AG08396 (cell line): Measurements from ENCODE around the gene COPZ2.
A peak's percentile ranks its signal among the peaks of the same experiment; 100 is the strongest.
"Not testable (repeated sequence)": the region's sequence is repeated elsewhere in the genome, so short reads cannot be mapped to it uniquely, and the experiment has no call there.

Experiments used
- DNase-seq: peaks from one replicate; pipeline ENCODE4 v3.0.0; 2012; ENCODE audit warnings: low spot score, mixed read lengths

The COPZ2 gene

GRCh38 chr17:48030531-48030930 lies 7.1 kb downstream of the COPZ2 start:
- DNase-seq: no peak

DNA sequence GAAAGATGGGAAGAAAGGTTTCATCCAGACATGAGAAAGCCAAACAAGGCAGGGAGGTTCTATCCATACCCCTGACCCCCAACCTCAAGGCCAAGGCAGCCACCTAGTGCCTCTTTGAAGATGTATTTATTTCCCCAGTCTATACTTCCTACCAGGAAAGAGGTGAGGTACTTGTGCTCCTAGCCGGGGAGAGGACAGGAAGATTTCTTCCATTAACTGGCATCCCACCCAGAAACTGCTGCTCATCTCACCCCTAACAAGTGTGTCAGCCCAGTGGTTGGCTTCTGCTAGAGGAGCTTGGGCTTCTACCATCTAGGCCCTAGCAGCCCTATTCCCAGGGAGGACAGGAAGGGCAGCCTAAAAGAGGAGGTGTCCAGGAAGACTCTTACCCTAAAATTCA lies 8.9 kb downstream of the COPZ2 start:
- DNase-seq: no peak

DNA sequence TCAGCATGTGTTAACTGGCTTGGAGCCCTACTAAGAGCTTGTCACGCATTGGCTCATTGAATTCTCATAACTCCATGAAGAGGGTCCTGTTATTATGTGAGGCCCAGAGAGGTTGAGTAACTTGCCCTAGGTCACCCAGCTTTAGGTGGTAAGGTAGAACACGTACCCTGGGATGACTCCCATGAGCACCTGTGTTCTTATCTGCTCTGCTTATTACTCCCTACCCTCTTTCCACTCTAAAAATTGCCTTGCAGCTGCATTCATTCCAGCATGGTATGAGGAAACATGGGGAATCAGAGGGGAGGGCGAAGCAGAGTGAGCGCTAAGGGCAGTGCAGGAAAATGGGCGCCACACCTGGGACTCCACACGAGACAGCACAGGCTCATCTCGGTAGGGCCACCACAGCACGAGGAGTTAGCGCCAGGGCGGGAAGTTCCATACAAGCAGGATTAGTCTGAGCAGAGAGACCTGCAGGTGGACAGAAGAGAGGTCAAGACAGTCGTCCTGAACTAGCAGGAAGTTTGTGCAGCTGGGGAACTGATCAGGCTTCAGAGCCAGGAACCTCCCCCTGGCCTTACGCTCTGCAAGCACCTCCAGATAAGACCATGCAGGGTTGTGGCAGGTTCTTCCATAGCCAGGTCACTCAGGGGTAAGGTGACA lies 10.1 kb downstream of the COPZ2 start:
- DNase-seq: no peak

- DNase-seq: peak; percentile 90
Observed at GRCh38 chr17:48026502-48027321, 10.9 kb downstream of the COPZ2 start.

DNA sequence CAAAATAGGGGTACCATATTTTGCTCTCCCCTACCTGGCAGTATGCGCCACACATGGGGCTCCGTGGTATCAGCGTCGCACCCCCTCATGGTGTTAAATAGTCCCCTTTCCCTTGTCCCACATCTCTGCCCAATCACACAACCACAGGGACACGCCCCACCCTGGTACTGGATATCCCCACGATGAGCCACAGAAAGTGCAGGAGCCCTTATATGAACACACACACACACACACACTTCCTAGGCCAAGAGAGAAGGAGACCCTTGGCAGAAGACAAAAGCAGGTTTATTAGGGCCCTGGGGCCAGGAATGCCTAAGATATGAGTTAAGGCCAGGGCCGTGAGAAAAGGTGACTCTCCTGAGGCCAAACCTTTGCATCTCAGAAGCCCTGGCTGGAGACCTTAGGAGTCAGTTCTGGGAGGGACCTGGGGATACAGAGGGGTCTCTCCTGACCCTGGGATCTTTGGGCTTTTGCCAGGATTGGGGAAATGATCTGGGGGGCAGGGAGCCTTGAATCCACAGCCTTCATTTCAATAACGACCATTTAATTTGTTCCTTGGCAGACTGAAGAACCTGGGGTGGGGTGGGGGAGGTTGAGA lies 11.6 kb downstream of the COPZ2 start:
- DNase-seq: no peak

- peak; percentile 95 for DNase-seq
Observed at GRCh38 chr17:48025040-48025903, 12.3 kb downstream of the COPZ2 start.

DNA sequence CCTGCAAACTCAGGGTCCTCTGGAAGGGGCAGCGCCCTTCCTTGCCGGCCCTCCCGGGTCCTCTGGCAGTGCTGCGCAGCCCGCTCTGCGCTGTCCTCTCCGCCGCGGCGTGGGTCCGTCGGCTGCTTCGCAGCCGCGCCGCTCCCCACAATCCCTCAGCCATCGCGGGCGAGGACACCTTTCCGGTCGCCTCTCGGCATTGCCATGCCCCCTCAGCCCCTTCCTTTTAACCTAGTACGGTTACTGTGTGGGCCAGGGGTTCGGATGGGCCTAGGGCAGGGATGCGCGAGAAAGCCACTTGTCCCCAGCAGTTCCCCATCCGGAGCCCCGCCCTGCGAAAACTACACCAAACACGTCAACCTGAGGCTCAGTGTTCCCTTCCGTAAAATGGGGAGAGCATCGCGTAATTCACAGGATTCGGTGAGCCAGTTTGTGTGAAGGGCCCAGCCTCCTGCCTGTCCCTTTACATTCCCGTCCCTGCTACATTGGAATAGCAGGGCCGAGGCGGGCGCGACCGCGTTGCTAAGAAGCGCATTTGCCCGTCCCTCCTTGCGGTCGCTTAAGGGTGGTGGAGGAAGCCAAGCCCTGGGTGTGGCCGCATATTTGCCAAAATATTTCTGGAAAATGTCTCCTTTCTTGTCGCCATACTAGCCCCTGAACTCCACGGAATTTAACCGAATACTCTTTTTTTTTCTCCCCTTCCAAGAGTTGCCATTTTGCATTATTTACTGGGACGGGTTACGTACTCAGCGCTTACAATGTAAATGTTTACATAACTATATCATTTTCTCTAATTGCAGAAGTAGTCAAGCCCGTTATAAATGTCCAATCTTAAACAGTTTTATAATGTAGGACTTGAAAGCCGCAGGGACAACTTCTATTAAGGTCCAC lies 13.2 kb downstream of the COPZ2 start:
- no peak for DNase-seq

DNA sequence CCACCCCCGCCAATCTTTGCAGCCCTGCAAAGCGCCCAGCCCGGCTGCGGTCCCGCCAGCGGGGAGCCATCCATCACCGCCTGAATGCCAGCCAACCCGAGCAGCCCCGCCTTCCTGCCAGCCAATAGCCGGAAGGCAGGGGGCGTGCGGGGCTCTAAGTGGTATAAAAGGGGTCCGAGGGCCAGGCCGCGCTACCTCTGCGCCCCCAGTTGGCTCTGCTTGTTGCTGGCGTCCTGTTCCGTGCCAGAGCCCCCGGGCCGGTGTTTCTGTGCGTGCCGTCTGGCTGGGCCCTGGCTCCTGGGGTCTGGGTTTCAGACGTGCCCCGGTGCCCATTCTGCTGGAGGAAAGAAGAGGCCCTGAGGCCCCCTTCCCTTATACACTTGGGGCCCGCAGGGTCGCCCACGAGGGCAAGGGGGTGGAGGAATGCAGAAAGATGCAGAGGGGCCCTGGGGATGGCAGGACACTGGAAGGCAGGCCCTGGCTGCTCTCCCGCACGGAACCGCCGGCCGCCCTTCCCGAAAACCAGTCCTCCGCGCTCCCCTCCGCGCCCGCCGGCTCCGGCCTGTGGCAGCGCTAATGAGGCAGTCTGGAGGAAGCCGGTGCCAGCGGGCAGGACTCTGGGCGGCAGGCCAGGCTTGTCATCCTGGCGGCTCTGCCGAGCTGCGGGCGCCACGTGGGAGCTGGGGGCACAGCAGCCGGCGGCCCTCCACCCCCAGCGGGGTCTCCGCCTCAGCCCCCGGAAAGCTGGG lies 14.0 kb downstream of the COPZ2 start:
- DNase-seq: peak; percentile 77

DNA sequence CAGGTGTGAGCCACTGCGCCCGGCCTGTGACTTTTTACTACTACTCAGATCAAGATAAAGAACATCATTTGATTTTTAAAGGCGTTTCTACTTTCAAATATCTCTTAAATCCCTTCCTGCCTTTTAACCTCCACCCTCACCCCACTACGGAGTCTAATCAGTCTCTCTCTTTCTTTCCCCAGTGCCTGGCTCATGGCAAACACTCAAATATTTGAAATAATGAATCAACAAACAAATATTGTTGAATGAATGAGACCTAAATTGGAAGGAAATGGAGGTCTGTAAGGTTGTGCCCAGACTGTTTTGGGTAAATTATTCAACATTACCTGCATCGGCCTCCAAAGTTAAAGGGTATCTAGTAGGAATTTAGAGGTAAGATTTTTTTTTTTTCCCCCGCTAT lies 14.7 kb downstream of the COPZ2 start:
- DNase-seq: no peak

DNA sequence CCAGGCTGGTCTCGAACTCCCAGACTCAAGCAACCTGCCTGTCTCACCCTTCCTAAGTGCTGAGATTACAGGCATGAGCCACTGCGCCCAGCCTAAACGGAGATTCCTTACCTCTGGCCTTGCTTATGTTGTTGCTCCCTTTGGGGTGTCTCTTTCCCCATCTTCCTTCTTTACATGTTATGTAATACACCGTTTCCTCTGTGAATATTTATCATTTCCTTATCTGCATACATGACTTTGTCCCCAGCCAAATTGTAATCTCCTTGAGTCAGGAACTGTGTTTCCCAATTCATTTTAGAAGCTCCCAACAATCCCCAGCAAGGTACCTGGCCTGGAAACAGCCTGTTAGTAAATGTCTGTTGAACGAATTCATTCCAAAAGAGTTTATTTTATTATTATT lies 15.7 kb downstream of the COPZ2 start:
- no peak for DNase-seq

GRCh38 chr17:48017817-48018158 lies 19.8 kb downstream of the COPZ2 start:
- DNase-seq: not testable (repeated sequence)

GRCh38 chr17:48016112-48016511 lies 21.5 kb downstream of the COPZ2 start:
- no peak for DNase-seq

DNA sequence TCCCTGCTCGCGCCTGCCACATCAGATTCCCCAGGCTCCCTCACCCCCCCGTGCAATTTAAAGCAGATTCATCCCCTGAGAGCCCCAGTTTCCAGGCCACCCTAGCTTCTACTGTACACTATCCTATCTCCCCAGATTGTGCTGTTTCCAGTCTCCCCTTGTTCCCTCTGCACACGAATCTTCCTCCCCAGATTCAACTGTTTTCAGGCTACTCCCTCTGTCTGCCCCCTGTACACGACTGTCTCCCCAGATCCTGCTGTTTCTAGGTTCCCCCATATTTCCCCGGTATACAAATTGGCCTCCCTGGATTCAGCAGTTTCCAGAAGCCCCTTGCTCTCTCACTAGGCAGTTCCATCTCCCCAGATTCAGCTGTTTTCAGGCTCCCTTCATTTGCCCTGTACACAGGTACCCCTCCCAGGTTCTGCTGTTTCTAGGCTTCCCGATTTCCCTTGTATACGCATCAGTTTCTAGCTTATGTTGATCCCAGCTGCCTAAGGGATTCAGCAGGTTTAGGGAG lies 22.9 kb downstream of the COPZ2 start:
- no peak for DNase-seq

GRCh38 chr17:48013876-48014594 lies 23.6 kb downstream of the COPZ2 start:
- no peak for DNase-seq

DNA sequence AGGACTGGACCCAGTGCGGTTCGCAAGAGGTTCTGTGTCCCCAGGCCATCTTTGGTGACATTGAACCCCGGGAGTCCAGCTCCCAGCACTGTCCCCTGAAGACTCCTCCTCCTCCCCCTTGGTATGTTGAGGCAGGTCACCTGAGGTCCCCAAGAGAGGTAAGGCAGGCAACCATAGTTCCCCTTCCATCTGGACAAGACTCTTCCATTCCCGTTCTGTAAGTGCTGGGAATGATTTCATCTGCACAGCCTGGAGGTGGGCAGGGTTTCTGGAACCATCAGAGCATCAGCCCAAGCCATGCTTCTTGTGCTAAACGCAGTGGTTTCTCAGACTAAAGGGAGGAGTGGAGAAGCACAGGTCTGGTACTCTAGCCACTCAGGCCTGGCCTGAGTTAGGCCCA lies 24.9 kb downstream of the COPZ2 start:
- DNase-seq: no peak

GRCh38 chr17:48012151-48012520 lies 25.5 kb downstream of the COPZ2 start:
- DNase-seq: peak; percentile 74

DNA sequence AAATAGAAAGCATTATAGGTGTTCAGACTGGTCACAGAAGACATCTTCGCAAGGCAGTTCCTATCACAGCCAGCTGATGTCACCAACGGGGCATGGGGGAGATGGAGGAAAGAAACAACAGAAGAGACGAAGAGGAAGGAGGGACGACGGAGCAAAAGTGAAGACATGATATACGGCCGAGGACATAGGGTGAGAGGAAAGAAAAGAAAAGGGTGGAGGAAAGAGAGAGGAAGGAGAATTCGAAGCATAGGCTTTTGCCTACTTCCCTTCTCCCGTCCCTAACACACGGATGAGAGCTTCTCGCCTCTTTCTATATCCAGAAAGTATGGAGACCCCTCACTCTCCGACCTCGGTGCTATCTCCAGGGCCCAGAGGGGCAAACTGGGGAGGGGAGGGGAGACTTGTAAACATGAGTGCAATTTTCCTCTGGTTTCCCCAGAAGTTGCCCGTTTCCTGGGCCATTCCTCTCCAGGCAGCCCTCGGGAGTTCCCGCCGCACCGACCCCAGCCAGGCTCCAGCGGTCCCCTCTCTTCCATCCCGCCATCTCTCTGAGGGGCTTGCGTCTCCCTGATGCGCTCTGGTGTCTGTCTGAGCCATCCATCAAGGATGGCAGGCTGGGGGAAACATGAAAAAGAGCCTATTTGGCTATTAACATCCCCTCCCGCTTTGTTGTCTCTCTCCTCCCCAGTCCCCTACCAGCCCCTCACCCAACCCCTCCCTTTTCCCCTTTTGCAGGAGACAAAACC lies 26.0 kb downstream of the COPZ2 start:
- DNase-seq: peak; percentile 67

GRCh38 chr17:48010193-48010592 lies 27.4 kb downstream of the COPZ2 start:
- no peak for DNase-seq
